Posterior vena cava (tissue), 2 donors: ENCODE results near the gene PAX5. TPM values are rescaled to one million over a fixed set of nuclear protein-coding genes. Genes with fewer than 3 reads are reported as not detected.

ENCODE experiments used
- microRNA-seq, 2 donors: library from miRNA; unstranded; fragments of <30 nt; microRNA quantifications; one replicate each; pipeline ENCODE4 v1.2.0, GENCODE V29; 2020 to 2021; ENCODE audit warnings: borderline microRNAs expressed in 2 of 2
- total RNA-seq, 2 donors: library from RNA; stranded (reverse); fragmentation: NEBNext Ultra II Directional; extraction: Animal tissue kit (Norgen Biotek cat#: 25700); gene quantifications; one replicate each; pipeline ENCODE4 v1.2.1, GENCODE V29; 2021
- donor health status: DM: yes; HTN: yes; CAD: no.
- donor health status: DM: yes; HTN: yes; CAD: no.

PAX5 gene
- total RNA-seq, 2 donors from 2014 or later: 0.46 to 0.67 TPM

Small RNAs within 50 kb of the gene (microRNA-seq; reads per million reads assigned to microRNA genes)
- gene MIR4475 (0 reads per million in 2 donors), gene MIR4476 (0 reads per million in 2 donors), gene MIR4540 (0 reads per million in 2 donors)

Other genes with a start within 250 kb of the PAX5 start
- 10 to 100 TPM; 19.9 to 24.2 TPM for gene ZCCHC7, start 86.3 kb upstream of the PAX5 start, total RNA-seq